Measurements from ENCODE around the gene SLC3A2.
"Not testable (repeated sequence)": the region's sequence is repeated elsewhere in the genome, so short reads cannot be mapped to it uniquely, and the experiment has no call there.

The SLC3A2 gene

DNA sequence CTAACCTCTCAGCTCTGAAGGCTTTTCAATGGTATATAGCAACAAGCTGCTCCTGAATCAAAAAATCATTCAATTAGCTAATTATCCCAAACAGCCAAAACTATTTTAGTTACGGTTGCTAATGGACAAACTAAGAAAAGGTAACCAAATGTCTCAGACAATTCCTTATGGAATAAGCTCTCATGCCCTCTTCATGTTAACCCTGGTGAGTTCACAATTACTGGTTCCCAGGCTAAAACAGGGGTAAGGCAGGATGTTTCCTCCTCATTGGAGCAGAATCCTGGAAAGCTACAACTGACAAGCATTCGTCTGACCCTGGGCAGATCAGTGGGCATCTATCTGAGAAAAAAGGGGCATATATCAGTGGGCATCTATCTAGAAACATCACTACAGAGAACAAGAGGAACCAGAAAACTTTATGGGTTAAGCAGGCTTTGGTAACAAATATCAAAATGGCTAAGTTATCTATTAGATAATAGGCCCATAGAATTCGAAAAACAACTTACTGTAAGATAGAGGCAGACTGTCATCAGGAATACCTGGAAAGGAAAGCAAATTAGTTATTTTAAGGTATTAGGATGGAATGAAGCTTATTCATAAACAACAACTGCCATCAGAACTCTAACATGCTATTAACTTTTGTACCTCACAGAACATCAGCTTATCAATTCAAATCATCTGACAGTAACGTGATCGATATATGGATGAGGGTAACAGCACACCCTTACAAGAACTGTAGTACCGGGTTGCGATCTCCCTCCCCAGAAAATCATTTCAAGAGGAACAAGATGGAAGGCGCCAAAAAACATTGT lies 26.5 kb upstream of the SLC3A2 start:
- no peak for DNase-seq (ENCODE audit: low read depth)
- peak overlapping the region; percentile 71 for H3K4me3 ChIP-seq (ENCODE audit: control insufficient read depth, low read depth, low read length)
- TF ChIP-seq CTCF (conservative IDR thresholded peaks at IDR 0.05; ENCODE audit: control insufficient read depth, insufficient read depth, low read depth, low read length) = no peak

DNA sequence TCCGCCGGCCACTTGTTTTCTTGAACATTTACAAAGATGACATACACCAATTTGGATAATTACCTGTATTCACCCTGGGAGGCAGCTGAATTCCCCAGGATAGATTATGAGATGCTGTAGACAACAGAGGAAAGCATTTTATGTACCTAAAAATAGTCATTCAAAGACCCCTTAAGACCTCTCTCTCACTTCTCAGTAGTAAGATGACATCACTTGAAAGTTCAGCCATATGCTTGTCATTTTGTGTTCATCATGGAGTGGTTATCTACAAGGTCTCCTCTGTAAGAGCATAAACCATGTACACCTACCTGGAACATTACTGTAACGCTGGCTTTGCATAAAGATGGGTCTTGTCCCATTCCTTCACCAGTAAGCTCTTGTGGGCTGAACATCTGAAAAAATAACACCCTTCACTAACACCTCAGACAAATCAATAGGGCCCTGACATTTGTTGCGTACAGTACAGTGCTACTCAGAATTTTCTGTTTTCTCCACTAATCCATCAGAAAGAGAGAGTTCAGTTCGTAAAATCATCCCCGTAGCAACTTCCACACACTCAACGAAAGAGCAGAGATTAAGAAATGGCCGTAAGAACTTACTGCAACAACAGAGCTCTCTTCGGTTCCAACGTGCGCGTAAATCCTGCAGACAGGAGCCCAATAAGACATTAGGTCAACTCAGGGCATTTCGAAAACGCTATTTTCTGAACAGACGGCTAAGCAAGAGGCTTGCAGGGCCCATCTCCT lies 25.7 kb upstream of the SLC3A2 start:
- peak overlapping the region; percentile 71 for H3K4me3 ChIP-seq (ENCODE audit: control insufficient read depth, low read depth, low read length)
- TF ChIP-seq CTCF (conservative IDR thresholded peaks at IDR 0.05; ENCODE audit: control insufficient read depth, insufficient read depth, low read depth, low read length) = no peak
- peak; percentile 16 for DNase-seq (ENCODE audit: low read depth)

- peak; percentile 98 for DNase-seq (ENCODE audit: low read depth)
- TF ChIP-seq CTCF (conservative IDR thresholded peaks at IDR 0.05; ENCODE audit: control insufficient read depth, insufficient read depth, low read depth, low read length) = no peak
- peak overlapping the region; percentile 71 for H3K4me3 ChIP-seq (ENCODE audit: control insufficient read depth, low read depth, low read length)
These were observed 24.9 kb upstream of the SLC3A2 start for GRCh38 chr11:62855571-62856332.

GRCh38 chr11:62856333-62856895 lies 24.3 kb upstream of the SLC3A2 start:
- H3K4me3 ChIP-seq (ENCODE audit: control insufficient read depth, low read depth, low read length) = peak overlapping the region; percentile 71
- DNase-seq (ENCODE audit: low read depth) = peak; percentile 16
- no peak for TF ChIP-seq CTCF (conservative IDR thresholded peaks at IDR 0.05; ENCODE audit: control insufficient read depth, insufficient read depth, low read depth, low read length)

DNA sequence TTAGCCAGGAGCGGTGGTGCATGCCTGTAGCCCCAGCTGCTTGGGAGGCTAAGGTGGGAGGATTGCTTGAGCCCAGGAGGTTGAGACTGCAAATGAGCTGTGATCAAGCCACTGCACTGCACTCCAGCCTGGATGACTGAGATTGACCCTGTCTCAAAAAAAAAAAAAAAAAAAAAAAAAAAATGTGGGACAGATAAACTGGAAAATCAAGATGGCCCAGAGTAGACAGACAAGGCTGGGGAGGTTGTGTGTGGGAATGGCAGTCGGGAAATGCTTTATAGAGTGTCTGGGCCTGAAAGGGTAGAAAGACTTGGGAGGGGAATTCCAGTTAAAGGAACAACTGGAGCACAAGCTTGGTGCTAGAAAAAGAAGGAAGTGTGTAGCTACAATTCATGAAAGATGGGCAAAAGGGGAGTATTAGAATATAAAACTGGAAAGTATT lies 23.1 kb upstream of the SLC3A2 start:
- peak overlapping the region; percentile 6 for H3K4me3 ChIP-seq (ENCODE audit: control insufficient read depth, low read depth, low read length)
- TF ChIP-seq CTCF (conservative IDR thresholded peaks at IDR 0.05; ENCODE audit: control insufficient read depth, insufficient read depth, low read depth, low read length) = no peak
- DNase-seq (ENCODE audit: low read depth) = no peak

- no peak for DNase-seq (ENCODE audit: low read depth)
- H3K4me3 ChIP-seq (ENCODE audit: control insufficient read depth, low read depth, low read length) = no peak overlapping the region
- TF ChIP-seq CTCF (conservative IDR thresholded peaks at IDR 0.05; ENCODE audit: control insufficient read depth, insufficient read depth, low read depth, low read length) = no peak
These were observed 22.5 kb upstream of the SLC3A2 start for GRCh38 chr11:62858201-62858600.

- DNase-seq (ENCODE audit: low read depth); H3K4me3 ChIP-seq (ENCODE audit: control insufficient read depth, low read depth, low read length): not testable (repeated sequence)
These were observed 21.4 kb upstream of the SLC3A2 start for GRCh38 chr11:62859281-62859703.
